Activated T-cell treated with anti-CD3 and anti-CD28 coated beads for 24 hours (primary cell): Measurements from ENCODE around the gene CHERP.
"Not testable (repeated sequence)": the region's sequence is repeated elsewhere in the genome, so short reads cannot be mapped to it uniquely, and the experiment has no call there.

ENCODE experiments used
- DNase-seq: peaks from one replicate; pipeline ENCODE4 v3.0.0-alpha.2; 2020; ENCODE audit warnings: low read depth

Gene CHERP

DNA sequence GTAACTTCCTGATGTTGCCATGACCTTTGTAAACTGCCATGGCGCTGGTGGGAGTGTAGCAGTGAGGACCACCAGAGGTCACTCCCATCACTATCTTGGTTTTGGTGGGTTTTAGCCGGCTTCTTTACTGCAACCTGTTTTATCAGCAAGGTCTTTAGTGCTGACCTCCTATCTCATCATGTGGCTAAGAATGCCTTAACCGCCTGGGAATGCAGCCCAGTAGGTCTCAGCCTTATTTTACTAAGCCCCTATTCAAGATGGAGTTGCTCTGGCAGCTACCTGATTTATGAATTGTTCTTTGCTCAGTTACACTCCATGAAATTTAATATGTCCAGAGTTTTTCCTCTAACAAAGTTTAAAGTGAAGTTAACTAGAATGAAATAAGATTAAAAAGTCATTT, 65.8 kb downstream of the CHERP start:
- no peak for DNase-seq

- DNase-seq: no peak
These were observed 68.3 kb downstream of the CHERP start for GRCh38 chr19:16473875-16474392.

GRCh38 chr19:16472992-16473391, 69.2 kb downstream of the CHERP start:
- no peak for DNase-seq

DNA sequence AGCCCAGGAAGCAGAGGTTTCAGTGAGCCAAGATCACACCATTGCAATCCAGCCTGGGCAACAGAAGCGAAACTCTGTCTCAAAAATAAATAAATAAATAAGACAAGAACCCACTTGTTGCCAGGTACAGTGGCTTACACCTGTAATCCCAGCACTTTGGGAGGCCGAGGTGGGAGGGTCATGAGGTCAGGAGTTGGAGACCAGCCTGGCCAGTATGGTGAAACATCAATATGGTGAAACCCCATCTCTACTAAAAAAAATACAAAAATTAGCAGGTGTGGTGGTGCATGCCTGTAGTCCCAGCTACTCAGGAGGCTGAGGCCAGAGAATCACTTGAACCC, 69.7 kb downstream of the CHERP start:
- not testable (repeated sequence) for DNase-seq

GRCh38 chr19:16470911-16471811, 71.1 kb downstream of the CHERP start:
- DNase-seq: no peak

- no peak for DNase-seq
These were observed 71.7 kb downstream of the CHERP start for GRCh38 chr19:16470541-16470910.
